Glomerular visceral epithelial cell (primary cell): ENCODE data around the gene SLC35E1.

ENCODE experiments used
- DNase-seq: peaks from one replicate; pipeline ENCODE4 v3.0.0-alpha.2; 2016; ENCODE audit errors: extremely low spot score

Gene SLC35E1

DNA sequence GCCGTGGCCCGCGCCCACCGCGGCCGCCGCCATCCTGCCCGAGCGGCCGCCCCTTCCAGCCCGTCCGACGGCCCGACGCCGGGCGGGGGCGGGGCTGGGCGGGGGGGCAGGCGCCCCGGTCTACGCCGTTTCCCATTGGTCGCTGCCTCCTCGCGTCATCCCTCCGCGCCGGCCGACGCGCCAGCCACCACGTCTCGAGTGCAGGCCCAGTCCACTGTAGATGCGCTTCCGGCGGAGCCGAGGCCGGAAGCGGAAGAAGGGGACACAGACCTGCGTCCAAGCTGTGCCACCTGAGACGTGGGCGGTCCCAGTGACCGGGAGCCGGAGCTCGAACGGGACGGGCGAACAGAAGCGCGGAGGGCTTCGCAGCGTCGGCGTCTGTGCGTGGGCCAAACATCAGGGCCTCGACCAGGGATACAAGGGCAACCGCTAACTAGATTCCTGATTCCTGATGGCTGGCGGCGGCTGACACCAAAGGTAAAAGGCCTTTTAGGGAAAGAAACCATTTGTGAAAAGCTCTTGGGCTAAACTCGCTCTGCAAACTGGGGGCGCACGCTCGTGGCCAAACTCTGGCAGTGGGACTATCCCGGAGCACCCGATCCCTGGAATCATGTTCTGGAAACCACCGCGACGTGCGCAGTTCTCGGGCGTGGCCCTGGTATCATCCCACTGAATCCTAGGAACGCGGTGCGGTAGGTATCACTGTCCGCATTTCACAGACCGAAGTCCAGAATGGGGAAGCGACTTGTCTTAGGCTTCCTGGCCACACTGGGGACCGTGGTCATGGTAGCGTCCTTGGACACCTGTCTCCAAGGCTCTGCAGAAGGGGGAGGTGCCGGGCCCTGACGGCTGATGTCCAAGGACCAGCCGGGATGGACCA lies at the start of gene SLC35E1:
TSS of gene SLC35E1 (minus strand) at position 84 of the 880 bp plus-strand sequence. CDS start at position 33, 51 bp downstream.
- peak; percentile 98 for DNase-seq

DNA sequence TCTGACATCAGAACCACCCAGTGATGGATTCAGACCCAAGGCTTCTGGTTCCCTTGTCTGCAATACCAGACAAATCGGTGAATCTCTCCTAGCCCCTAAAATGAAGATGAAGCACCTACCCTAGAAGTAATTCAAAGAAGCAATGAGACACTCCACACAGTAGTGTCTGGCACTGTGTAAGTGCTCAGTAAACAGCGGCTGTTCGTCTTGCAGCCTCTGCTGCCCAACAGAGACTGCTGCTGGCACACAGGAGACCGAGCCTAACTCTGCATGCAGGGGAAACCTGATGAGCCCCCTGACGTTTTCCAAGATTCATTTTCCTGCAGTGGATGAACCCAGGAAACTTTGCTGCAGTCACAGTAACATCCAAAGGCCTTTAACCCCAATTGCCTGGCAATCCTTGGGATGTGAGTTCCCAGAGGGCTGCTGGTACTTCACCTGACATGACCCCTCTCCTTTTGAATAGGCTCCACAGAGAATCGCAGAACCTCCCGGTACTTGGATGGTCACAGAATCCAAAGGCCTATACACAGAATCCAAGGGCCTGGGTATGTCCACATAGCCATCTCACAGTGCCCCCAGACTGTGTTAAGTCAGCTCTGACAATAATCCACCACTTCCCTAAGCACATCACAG lies 49.1 kb upstream of the SLC35E1 start:
- DNase-seq: no peak

DNA sequence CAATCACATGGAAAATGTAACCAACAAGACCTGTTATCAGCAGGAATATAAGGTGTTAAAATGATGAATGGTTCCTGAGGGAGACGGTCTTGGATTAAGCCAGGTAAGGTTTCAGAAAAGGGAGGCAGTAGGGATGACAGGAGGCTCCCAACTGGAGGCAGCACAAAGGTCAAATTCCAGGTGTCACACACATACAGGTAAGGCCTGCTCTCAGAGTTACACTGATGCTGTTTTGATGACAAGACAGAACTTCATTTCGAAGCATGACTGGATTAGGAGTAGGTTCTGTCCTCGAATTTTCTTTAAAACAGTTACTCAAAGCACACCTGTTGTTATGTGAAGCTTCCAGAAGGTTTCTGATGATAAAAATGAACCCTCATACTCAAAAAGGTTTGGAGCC lies 48.4 kb upstream of the SLC35E1 start:
- no peak for DNase-seq

DNA sequence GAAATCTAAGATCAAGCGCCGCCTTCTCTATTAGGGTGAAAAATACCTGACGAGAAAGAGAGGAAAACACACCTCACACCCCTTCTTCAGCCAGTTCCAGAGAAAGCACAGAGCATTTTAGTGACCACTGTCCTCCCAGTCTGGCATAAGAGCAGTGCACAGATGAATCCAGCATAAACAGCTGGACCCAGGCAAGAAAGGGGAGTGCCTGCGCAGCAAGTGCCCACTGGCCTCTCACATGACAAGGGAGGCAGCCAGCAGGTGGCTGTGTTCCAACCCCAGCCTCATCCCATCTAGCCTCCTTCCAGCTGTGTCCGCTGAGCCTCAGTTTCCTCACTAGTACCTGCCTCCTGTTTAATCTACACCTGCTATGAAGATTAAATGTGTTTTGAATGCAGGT lies 47.8 kb upstream of the SLC35E1 start:
- DNase-seq: no peak

DNA sequence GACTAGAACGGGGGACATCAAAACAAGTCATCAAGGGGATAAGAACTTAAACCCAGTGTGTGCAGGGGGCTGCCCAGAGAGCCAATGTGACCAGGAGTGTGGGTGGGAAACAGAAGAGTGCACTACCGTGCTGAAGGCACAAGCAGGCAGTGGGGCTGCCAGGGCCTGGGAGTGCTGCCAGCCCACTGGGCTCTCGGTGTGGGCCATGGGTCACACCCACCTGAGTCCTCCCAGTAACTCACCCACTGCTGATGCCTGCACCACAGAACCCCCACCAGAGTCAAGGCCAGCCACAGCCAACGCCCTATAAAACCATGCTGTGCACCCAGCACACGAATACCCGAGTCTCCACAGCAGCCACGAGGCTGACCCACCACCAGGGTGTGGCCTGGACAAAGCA lies 47.2 kb upstream of the SLC35E1 start:
- no peak for DNase-seq

DNA sequence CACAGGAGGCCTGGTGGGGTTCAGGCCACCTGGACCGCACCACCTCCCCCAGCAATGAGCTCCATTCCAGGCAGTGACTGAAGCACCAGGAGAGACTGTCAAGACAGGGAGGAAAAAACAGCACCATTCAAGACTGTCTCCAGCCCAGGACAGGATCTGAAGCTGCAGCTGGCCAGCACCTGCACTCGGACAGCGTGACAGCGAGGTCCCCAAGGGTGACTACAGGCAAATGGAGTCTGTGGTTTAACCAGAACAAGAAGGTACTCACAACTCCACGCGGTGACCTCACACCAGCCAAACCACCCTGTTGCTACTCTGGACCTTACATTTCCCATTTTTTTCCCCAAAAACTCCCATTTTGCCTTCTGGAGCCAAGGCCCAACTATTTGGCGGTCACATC lies 46.0 kb upstream of the SLC35E1 start:
- DNase-seq: no peak

DNA sequence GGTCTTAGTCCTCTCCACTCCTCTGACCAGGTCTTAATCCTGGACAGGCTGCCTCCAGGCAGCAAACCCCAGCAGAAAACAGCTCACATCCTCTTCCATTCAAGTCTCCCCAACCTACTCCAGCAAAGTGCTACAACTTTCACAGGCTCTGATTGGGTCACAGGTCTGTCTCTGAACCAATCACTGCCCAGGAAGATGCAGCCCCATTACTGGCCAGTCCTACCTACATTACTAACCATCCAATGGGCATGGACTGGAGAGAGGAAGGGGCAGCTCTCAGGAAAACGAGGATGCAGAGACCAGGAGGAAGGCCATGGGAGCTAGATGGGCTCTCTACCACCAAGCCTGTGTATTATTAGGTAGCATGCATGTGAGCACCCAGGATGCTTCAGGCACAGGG lies 43.6 kb upstream of the SLC35E1 start:
- no peak for DNase-seq

DNA sequence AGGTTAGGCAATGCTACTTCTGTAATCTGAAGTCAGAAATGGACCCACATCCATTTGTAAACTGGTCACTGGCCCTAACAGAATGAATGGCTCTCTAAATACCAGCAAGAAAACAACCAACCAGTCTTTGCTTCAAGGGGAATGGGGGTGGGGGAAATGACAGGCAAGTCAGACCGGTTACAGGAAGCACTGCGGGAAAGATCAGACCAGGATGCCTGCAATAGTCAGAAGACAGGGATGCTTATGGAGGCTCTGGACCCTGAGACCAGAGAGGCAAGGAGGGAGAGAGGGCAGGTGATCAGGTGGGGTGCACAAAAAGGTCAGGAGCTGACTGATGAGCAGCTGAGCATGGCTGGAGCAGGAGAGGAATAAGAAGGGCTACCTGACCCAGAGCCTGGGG lies 42.7 kb upstream of the SLC35E1 start:
- DNase-seq: no peak

DNA sequence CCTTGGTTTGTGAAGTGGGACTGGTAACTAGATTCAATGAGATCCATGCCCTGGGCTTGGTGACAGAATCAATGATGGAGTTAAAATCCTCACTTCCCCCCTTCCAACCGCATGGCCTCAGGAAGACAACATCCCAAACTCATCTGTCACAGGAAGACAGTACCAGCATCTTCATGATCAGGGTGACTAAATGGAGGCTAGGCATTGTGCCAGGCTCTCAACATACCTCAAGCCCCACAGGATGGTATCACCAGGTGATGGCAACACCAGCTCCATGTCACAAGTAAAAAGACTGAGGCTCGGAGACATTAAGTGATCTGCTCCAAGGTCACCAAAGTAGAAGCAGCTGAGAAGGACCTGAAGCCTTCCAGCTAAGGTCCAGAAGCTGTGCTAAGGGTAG lies 41.6 kb upstream of the SLC35E1 start:
- DNase-seq: no peak

DNA sequence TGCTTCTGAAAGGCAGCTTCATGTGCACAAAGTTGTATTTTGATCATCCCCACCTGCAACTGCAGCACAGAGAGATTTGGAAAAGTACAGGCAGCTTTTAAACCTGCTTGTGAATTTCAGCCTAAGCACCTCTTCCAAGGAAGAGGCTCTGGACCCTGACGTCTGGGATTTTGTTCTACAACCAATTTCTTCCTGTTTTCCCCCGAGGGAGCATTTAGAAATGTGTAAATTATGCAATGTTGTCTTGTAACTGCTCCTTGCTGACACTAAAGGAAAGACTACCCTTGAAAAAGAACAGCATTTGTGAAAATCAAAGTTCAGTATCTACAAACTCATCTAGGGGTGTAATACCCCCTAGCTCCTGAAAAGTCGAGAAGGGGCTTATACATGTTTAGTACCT lies 40.4 kb upstream of the SLC35E1 start:
- DNase-seq: no peak

DNA sequence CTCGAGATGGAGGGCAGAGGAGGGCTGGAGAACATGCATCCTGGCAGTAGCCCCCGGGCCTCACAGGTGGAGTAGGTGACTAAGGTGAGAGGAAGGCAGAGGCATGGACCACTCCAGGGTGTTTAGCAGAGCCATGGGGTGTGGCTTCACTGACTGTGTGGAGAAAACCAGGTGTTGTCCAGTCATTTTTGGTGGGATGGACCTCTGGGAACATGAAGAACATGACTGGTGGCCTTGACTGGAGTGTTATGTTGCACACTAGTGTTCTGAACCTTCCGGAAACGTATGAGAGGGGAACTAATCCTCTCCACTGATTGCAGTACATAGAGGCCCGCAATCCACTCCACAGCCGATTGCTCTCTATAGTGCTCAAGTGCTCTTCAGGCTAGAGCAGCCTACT lies 38.9 kb upstream of the SLC35E1 start:
- DNase-seq: no peak

DNA sequence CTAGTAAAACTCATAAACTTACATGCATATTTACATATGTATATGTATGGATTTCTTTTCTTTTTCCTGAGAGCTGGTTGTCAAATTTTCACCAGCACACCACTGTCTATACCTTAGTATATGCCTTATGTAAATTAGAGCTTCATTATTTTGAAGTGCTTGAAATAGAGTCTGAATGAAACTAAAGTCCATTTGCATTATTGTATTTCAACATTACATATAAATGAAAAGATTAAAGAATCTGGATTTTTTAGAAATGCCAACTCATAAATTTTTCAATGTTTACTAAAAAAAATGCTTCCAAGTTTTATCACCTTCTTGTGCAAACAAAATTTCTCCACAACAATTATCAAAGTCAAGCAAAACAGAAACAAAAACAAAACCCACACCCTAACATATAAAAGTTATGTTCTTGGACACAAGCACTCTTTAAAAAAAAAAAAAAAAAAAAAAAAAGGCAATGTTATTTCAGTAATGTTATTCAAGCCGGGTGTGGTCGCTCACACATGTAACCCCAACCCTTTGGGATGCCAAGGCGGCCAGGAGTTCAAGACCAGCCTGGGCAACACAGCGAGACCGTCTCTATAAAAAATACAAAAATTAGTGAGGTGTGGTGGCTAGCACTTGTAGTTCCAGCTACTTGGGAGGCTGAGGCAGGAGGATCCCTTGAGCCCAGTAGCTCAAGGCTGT lies 37.4 kb upstream of the SLC35E1 start:
- no peak for DNase-seq

DNA sequence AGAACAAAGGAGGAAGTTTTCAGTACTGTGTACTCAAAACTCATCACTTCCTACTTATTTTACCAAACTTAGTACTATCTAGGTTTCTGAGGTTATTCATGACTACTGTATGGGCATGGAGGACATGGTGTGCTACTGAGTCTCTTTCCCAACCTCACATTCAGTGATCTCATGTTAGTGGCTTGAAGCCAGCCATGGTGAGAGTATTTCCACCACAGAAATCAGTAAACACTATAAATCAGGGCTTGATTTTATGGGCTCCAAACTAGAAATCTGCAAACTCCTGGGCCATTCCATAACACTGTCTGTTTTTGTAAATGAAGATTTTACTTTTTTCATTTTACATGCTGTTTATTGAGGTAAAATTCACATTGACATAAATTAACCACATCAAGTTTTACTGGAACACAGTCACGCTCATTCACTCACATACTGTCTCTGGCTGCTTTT lies 36.1 kb upstream of the SLC35E1 start:
- DNase-seq: peak; percentile 33

DNA sequence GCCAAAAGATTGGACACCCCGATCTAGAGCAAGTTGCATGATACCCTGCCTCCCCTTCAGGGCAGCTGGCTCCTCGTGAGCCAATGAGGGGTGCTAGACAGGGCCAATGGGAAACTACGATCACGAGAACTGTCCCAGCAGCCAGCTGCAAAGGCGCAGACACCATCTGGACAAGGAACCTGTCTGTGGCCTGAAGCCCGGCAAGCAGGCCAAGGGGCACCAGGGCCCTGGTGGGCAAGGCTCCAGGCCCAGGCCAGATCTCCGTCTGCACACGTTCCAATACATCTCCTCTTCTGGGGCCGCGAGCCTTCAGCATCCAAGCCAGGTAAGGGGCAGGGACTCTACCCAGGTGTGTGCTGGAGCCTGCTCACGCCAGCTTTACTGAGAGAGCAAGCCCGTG lies 35.6 kb upstream of the SLC35E1 start:
- no peak for DNase-seq

DNA sequence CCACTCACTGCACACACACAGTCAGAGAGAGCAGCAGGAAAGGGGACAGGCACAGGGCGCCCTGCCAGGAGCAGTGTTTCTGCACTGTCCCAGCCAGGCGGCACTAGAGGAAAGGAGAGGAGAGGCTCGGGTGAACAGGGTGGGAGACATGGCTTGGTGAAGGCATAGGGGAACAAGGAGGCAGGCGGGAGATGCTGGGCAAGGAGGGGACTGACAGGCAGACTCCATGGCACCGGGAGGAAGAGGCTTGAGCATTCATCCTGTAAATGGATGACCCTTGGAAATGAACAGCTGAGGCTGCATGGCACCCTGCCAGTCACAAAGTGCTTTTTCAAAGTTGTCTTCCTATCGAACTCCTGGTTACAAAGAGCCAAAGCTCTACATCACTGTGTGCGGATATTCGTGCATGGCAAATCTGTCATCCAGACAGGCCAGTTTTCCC lies 33.4 kb upstream of the SLC35E1 start:
- DNase-seq: no peak

DNA sequence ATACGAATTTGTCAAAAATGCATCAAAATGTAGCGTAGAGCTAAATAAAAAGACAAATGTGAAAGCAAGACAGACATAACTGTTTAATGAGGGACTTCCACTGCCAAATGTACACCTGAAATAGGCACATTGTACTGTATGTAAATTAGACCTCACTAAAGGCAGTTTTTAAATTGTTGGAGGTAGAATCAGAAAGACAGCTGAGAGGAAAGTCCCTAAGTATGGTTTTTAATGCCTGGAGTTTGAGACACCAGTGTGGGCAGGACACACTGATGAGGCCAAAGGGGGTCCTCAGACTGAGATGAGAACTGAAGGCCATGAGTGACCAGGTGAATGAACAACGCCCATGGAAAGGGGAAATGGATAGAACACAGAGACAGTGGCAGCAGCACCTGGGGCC lies 32.9 kb upstream of the SLC35E1 start:
- DNase-seq: no peak

DNA sequence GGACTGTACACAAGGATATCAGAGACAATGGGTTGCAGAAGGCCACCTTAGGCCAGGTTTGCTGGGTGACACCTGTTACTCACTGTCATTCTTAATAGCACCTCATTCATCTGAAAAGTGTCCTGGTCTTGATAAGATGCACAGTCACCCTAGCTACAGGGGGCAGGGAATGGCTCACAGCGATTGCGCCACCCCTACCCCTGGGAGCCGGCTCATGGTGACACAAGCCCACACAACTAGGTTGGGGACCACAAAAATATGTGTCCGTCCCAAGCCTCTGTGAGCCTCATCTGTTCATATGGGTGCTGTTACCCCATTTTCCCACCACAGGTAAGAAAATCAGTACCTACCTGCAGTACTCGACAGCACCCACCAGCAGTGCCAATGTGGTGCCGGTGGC lies 32.4 kb upstream of the SLC35E1 start:
- no peak for DNase-seq

DNA sequence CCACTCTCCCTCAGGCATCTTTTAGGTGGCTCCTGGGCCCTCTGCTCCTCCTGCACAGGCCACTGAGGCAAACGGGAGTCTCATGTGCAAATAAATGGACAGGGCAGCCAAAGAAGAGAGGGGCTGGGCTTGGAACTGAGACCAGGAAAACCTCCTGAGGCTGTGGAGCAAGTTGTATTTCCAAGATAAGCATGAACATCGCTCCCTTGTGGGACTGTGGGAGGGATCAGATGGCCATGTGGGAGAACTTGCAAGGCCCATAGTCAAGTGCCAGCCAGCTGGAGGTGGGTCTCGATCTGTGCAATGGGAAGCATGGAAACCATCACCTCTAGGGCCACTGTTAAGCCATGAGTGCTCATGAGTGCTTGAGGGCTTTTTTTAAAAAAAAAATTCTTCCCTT lies 30.9 kb upstream of the SLC35E1 start:
- no peak for DNase-seq

DNA sequence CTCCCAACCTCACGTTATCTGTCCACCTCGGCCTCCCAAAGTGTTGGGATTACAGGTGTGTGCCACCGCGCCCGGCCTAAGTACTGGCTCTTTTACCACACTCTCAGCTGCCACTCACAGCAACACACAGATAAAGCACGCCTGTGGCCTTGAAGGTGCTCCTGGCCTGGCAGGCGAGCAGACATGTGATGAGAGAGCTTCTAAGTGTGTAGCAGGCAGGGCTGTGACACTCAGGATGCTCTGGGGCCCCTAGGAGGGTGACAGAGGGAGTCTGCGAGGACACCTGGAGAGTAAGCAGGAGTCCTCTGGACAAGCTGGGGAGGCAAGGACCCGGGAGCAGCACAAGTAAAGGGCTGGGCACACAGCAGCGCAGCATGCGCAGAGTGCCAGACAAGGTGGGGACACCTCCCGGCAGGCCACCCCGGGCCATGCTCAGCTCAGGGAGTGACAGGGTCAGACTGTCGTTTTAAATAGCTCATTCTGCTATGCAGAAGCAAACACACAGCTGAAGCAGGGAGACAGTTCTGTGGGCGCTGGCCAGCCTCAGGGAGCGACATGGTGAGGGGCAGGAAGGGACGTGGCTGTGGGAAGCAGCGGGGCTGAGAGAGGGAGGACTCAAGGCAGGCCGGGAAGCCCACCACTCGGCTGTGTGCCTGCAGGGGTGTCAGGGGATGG lies 29.3 kb upstream of the SLC35E1 start:
- DNase-seq: no peak

DNA sequence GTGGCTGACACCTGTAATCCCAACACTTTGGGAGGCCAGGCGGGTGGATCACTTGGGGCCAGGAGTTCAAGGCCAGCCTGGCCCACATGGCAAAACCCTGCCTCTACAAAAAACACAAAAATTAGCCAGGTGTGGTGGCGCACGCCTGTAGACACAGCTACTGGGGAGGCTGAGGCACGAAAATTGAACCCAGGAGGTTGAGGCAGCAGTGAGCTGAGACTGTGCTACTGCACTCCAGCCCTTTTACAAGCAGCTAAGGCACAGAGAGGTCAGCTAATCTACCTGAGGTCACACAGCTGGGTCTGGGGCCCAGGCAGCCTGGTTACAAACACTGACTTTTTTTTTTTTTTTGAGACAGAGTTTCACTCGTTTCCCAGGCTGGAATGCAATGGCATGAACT lies 28.6 kb upstream of the SLC35E1 start:
- no peak for DNase-seq

DNA sequence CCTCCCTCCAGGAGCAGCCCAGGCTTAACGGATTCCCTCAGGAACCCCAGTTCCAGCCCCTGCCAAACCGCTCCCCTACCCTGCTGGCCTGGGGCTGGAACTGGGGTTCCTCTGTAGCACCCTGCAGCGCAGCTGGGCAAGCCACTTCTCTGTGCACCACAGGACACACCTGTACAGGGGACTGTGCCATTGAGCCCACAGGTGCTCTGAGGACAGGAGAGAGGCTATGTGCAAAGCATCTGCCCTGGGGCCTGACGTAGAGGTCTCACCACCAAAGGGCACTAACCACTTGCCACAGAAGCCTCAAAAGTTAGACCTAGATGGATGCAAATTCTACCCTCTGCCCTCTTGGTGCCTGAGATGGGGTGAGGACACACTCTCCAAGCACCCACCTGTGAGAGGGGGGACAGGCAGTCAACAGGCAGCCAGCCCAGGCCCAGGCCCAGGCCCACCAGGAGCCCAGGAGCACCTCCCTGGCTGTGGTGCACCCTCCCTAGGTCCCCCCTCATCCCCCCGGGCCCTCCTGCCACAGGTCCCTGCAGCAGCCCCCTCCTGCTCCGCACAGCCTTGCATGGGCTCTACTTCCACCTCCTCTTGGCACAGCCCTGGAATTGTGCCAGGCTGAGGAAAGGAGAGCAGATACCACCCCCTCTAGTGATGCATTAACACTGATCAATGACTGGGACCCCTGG lies 27.6 kb upstream of the SLC35E1 start:
- DNase-seq: no peak

DNA sequence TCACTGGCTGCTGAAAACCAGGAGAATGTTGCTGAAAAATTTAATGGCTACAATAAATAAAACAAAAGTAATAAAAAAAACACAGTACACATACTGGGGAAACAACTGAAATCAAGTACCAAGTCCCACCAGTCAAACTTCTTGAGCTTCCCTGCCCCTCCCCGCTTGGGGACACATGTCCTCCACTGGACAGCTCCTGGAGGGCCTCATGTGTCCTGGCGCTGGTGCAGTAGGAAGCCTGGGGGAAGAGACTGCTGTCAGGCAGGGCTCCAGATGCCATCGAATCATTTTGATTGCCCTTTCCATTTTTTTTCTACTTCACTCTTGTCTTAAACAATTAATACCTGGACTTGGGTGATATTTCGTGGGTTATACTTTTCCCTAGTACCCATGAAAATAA lies 26.6 kb upstream of the SLC35E1 start:
- no peak for DNase-seq
